Liver (tissue), 9 donors: ENCODE results near the gene TCOF1. TPM values are rescaled to one million over a fixed set of nuclear protein-coding genes. Genes with fewer than 3 reads are reported as not detected.

Experiments used
- DNase-seq: peaks from one replicate; pipeline ENCODE4 v3.0.0-alpha.2; 2017; ENCODE audit warnings: low spot score
- H3K27ac ChIP-seq, 2 donors: one replicate each; pipeline ENCODE4 v1.7.0; 2013; ENCODE audit warnings: inconsistent platforms in 2 of 2, low read length in 2 of 2, control low read depth in 1 of 2, low read depth in 1 of 2, mild to moderate bottlenecking in 1 of 2
- H3K27me3 ChIP-seq, 4 donors: one replicate each; pipeline versions ENCODE4 v1.6.1 to v1.7.0; 2013; ENCODE audit warnings: low read length in 3 of 4, inconsistent platforms in 1 of 4, mild to moderate bottlenecking in 1 of 4, moderate library complexity in 1 of 4; ENCODE audit not compliant: control insufficient read depth in 4 of 4, insufficient read depth in 4 of 4
- H3K36me3 ChIP-seq, 4 donors: one replicate each; pipeline versions ENCODE4 v1.6.1 to v1.7.0; 2013; ENCODE audit warnings: low read length in 3 of 4, mild to moderate bottlenecking in 3 of 4, low read depth in 1 of 4, moderate library complexity in 1 of 4; ENCODE audit not compliant: control insufficient read depth in 4 of 4, insufficient read depth in 3 of 4
- H3K4me1 ChIP-seq, 4 donors: one replicate each; pipeline versions ENCODE4 v1.6.1 to v1.7.0; 2013; ENCODE audit warnings: low read length in 3 of 4, mild to moderate bottlenecking in 3 of 4, moderate library complexity in 1 of 4; ENCODE audit not compliant: control insufficient read depth in 4 of 4, insufficient read depth in 4 of 4
- H3K4me3 ChIP-seq, 3 donors: one replicate each; pipeline versions ENCODE4 v1.6.1 to v1.7.0; 2013; ENCODE audit warnings: low read length in 3 of 3, control low read depth in 1 of 3, low read depth in 1 of 3, mild to moderate bottlenecking in 1 of 3
- H3K9ac ChIP-seq, 2 donors: one replicate each; pipeline ENCODE4 v1.7.0; 2013; ENCODE audit warnings: low read length in 2 of 2, mild to moderate bottlenecking in 2 of 2, moderate library complexity in 2 of 2, control low read depth in 1 of 2, low read depth in 1 of 2
- H3K9me3 ChIP-seq, 4 donors: one replicate each; pipeline versions ENCODE4 v1.6.1 to v1.7.0; 2013; ENCODE audit warnings: low read length in 3 of 4; ENCODE audit not compliant: control insufficient read depth in 4 of 4
- EGR1 ChIP-seq, 2 donors: IDR thresholded peaks; 2 replicates each; pipeline ENCODE4 v1.6.1; 2016 to 2018; ENCODE audit warnings: antibody characterized with exemption in 2 of 2, low read depth in 2 of 2
- FOXA1 ChIP-seq: IDR thresholded peaks from 2 replicates; pipeline ENCODE4 v1.6.1; 2016; ENCODE audit warnings: antibody characterized with exemption
- GABPA ChIP-seq, 2 donors: IDR thresholded peaks in 1 of 2; conservative IDR thresholded peaks in 1 of 2; 2 replicates each; pipeline ENCODE4 v1.6.1; 2016; ENCODE audit warnings: antibody characterized with exemption in 2 of 2, mild to moderate bottlenecking in 1 of 2, moderate library complexity in 1 of 2
- HNF4A ChIP-seq, 2 donors: conservative IDR thresholded peaks; 2 replicates each; pipeline ENCODE4 v1.6.1; 2016; ENCODE audit warnings: antibody characterized with exemption in 2 of 2, mild to moderate bottlenecking in 2 of 2
- NR2F2 ChIP-seq: IDR thresholded peaks from 2 replicates; pipeline ENCODE4 v1.6.1; 2016; ENCODE audit warnings: antibody characterized with exemption
- RXRA ChIP-seq, 2 donors: IDR thresholded peaks; 2 replicates each; pipeline ENCODE4 v1.6.1; 2017 to 2018; ENCODE audit warnings: antibody characterized with exemption in 2 of 2, mild to moderate bottlenecking in 1 of 2
- TAF1 ChIP-seq: conservative IDR thresholded peaks from 2 replicates; pipeline ENCODE4 v1.6.1; 2016; ENCODE audit warnings: antibody characterized with exemption, mild to moderate bottlenecking
- WGBS: extraction: QIAGEN DNeasy Blood & Tissue Kit; methylation state at CpG from one replicate; pipeline ENCODE4 v1.1.7; 2013; 5-methylcytosine and 5-hydroxymethylcytosine counted together
- polyA plus RNA-seq, 2 donors: library from polyadenylated mRNA; stranded (reverse) in 1 of 2; unstranded in 1 of 2; fragments of 200-250 nt in 1 of 2; fragments of >200 nt in 1 of 2; fragmentation: Nextera tagmentation in 1 of 2; extraction: Ambion mirVana in 1 of 2; gene quantifications; one replicate each; pipeline versions ENCODE4 v1.2.1 to v1.2.3, GENCODE V29; 2013 to 2015
- total RNA-seq, 2 donors: library from RNA; depleted of rRNA; stranded (reverse); fragments of >200 nt; gene quantifications; one replicate each; pipeline ENCODE4 v1.2.3, GENCODE V29; 2014
- TF ChIP-seq, protein P1 (sequence below): fragments of 150-350 bp; IDR thresholded peaks from 2 replicates; pipeline ENCODE4 v1.5.1; 2017; ENCODE audit warnings: improper control_type of control experiment, low read depth, low read length; ENCODE audit not compliant: missing input control
- TF ChIP-seq, protein P2 (sequence below): IDR thresholded peaks from 2 replicates; pipeline ENCODE4 v1.6.1; 2016; ENCODE audit warnings: antibody characterized with exemption
- TF ChIP-seq, protein P3 (sequence below): IDR thresholded peaks from 2 replicates; pipeline ENCODE4 v1.6.1; 2016; ENCODE audit warnings: antibody characterized with exemption, mild to moderate bottlenecking
- donor health status: healthy.
- donor health status: healthy.
- donor health status: healthy.
- donor health status: healthy.
- donor health status: healthy.

Gene TCOF1
- total and polyA plus RNA-seq, 4 donors, result 3.2 to 8.5 (median 6.4) TPM

DNA sequence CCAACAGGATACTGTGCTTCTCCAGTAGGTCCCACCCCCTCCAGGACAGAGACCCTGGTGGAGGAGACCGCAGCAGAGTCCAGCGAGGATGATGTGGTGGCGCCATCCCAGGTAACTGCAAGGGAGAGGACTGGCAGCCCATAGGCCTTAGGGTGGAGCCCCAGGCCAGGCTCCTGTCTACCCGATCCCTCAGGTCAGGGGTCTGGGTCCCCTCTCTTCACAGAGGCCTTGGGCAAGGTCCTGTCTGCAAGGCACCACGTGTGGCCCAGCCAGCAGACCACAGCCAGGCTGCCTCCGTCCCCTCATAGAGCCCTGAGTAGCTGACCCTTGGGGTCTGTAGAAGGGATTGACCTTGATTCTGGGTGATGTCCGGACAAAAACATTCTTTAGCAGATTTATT lies 35.2 kb downstream of the TCOF1 start:
- Histone ChIP-seq H3K27ac (no peak overlapping the region), H3K27me3 (no peaks in the 10 kb centered on the region), H3K9ac (no peak overlapping the region), H3K36me3 (peaks cover 15 to 75% (median 33%) of the 10 kb centered on the region in 4 donors), H3K4me3 (no peak overlapping the region), H3K9me3 (no peaks in the 10 kb centered on the region), H3K4me1 (no peaks in the 10 kb centered on the region)
- WGBS, result 93% methylated on average over 7 of the region's 7 CpGs
- DNase-seq, result no peak
- TF ChIP-seq, protein P1, sequence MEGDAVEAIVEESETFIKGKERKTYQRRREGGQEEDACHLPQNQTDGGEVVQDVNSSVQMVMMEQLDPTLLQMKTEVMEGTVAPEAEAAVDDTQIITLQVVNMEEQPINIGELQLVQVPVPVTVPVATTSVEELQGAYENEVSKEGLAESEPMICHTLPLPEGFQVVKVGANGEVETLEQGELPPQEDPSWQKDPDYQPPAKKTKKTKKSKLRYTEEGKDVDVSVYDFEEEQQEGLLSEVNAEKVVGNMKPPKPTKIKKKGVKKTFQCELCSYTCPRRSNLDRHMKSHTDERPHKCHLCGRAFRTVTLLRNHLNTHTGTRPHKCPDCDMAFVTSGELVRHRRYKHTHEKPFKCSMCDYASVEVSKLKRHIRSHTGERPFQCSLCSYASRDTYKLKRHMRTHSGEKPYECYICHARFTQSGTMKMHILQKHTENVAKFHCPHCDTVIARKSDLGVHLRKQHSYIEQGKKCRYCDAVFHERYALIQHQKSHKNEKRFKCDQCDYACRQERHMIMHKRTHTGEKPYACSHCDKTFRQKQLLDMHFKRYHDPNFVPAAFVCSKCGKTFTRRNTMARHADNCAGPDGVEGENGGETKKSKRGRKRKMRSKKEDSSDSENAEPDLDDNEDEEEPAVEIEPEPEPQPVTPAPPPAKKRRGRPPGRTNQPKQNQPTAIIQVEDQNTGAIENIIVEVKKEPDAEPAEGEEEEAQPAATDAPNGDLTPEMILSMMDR, result no peak
- TF ChIP-seq EGR1 (IDR thresholded peaks at IDR 0.05; ENCODE audit: low read depth in 2 of 2) (no peak), FOXA1 (no peak), NR2F2 (no peak), RXRA (IDR thresholded peaks at IDR 0.05) (no peak), GABPA (IDR thresholded peaks at IDR 0.05 in 1 of 2, conservative IDR thresholded peaks at IDR 0.05 in 1 of 2) (no peak), TAF1 (no peak), HNF4A (conservative IDR thresholded peaks at IDR 0.05) (no peak)
- TF ChIP-seq, protein P2, sequence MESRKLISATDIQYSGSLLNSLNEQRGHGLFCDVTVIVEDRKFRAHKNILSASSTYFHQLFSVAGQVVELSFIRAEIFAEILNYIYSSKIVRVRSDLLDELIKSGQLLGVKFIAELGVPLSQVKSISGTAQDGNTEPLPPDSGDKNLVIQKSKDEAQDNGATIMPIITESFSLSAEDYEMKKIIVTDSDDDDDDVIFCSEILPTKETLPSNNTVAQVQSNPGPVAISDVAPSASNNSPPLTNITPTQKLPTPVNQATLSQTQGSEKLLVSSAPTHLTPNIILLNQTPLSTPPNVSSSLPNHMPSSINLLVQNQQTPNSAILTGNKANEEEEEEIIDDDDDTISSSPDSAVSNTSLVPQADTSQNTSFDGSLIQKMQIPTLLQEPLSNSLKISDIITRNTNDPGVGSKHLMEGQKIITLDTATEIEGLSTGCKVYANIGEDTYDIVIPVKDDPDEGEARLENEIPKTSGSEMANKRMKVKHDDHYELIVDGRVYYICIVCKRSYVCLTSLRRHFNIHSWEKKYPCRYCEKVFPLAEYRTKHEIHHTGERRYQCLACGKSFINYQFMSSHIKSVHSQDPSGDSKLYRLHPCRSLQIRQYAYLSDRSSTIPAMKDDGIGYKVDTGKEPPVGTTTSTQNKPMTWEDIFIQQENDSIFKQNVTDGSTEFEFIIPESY, result no peak
- TF ChIP-seq, protein P3, sequence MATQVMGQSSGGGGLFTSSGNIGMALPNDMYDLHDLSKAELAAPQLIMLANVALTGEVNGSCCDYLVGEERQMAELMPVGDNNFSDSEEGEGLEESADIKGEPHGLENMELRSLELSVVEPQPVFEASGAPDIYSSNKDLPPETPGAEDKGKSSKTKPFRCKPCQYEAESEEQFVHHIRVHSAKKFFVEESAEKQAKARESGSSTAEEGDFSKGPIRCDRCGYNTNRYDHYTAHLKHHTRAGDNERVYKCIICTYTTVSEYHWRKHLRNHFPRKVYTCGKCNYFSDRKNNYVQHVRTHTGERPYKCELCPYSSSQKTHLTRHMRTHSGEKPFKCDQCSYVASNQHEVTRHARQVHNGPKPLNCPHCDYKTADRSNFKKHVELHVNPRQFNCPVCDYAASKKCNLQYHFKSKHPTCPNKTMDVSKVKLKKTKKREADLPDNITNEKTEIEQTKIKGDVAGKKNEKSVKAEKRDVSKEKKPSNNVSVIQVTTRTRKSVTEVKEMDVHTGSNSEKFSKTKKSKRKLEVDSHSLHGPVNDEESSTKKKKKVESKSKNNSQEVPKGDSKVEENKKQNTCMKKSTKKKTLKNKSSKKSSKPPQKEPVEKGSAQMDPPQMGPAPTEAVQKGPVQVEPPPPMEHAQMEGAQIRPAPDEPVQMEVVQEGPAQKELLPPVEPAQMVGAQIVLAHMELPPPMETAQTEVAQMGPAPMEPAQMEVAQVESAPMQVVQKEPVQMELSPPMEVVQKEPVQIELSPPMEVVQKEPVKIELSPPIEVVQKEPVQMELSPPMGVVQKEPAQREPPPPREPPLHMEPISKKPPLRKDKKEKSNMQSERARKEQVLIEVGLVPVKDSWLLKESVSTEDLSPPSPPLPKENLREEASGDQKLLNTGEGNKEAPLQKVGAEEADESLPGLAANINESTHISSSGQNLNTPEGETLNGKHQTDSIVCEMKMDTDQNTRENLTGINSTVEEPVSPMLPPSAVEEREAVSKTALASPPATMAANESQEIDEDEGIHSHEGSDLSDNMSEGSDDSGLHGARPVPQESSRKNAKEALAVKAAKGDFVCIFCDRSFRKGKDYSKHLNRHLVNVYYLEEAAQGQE, result no peak

DNA sequence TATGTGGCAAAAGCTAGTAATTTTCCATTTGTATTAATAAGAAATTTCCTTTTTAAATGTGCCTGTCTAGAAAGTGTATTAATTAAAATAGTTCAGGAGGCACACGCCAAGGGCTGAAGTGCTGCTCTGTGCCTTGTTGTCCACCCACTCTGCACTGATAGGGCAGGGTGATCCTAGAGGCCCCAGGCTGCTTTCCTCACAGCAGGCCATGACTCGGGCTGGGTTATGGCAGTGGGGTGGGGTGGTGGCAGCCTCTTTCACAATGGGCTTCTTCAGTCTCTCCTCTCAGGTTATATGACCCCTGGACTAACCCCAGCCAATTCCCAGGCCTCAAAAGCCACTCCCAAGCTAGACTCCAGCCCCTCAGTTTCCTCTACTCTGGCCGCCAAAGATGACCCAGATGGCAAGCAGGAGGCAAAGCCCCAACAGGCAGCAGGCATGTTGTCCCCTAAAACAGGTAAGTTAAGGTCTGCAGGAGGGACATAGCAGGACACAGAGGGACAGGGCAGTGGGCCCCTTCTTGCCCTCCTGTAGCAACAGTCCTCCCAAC lies 35.7 kb downstream of the TCOF1 start:
- WGBS, result 94% methylated on average over 3 of the region's 3 CpGs
- no peaks in the 10 kb centered on the region for H3K27me3 ChIP-seq
- no peaks in the 10 kb centered on the region for H3K4me1 ChIP-seq
- no peak overlapping the region for H3K27ac ChIP-seq
- no peak overlapping the region for H3K9ac ChIP-seq
- H3K36me3 ChIP-seq, result peaks cover 15 to 70% (median 32%) of the 10 kb centered on the region in 4 donors
- no peak for DNase-seq
- H3K9me3 ChIP-seq, result no peaks in the 10 kb centered on the region
- H3K4me3 ChIP-seq, result no peak overlapping the region
- no peak for TF ChIP-seq FOXA1
